Esophagus squamous epithelium (tissue), 5 donors: ENCODE data around the gene ARTN. TPM values are rescaled to one million over a fixed set of nuclear protein-coding genes. Genes with fewer than 3 reads are reported as not detected.

ENCODE experiments used
- DNase-seq: peaks from one replicate; lab custom pipeline; 2025; lab: John Stamatoyannopoulos, UW
- H3K27ac ChIP-seq, 4 donors: fragments of 200-600 bp; sonication (generic); one replicate each; pipeline ENCODE4 v1.5.1; 2016 to 2019; ENCODE audit warnings: mild to moderate bottlenecking in 1 of 4
- H3K27me3 ChIP-seq, 4 donors: fragments of 200-600 bp; sonication (generic); 1 replicate in 3 of 4; 2 replicates in 1 of 4; pipeline versions ENCODE4 v1.5.1 to v1.6.0; 2017 to 2021; ENCODE audit warnings: antibody characterized with exemption in 1 of 4
- H3K36me3 ChIP-seq, 3 donors: fragments of 200-600 bp; sonication (generic); one replicate each; pipeline ENCODE4 v1.5.1; 2016 to 2019
- H3K4me1 ChIP-seq, 3 donors: fragments of 200-600 bp; sonication (generic); one replicate each; pipeline ENCODE4 v1.5.1; 2017 to 2019
- H3K4me3 ChIP-seq, 4 donors: fragments of 200-600 bp; sonication (generic); 1 replicate in 3 of 4; 2 replicates in 1 of 4; pipeline ENCODE4 v1.5.1; 2016 to 2019; ENCODE audit warnings: mild to moderate bottlenecking in 2 of 4, moderate library complexity in 1 of 4
- H3K9me3 ChIP-seq, 3 donors: fragments of 200-600 bp; sonication (generic); one replicate each; pipeline ENCODE4 v1.5.1; 2016 to 2019
- POLR2A ChIP-seq, 4 donors: fragments of 450-650 bp; IDR thresholded peaks; one replicate each; pipeline ENCODE4 v1.6.1; 2017; ENCODE audit warnings: antibody characterized with exemption in 4 of 4, mild to moderate bottlenecking in 4 of 4, moderate library complexity in 3 of 4
- WGBS, 2 donors: methylation state at CpG; one replicate each; pipeline ENCODE4 v1.1.5; 2018; 5-methylcytosine and 5-hydroxymethylcytosine counted together
- intact Hi-C: fragments of 100-400 bp; cut with DNase I; formaldehyde crosslinking; loops from one replicate; pipeline ENCODE4 v1.15.0; 2022
- total RNA-seq, 4 donors: library from RNA; depleted of rRNA; stranded (reverse); fragments of >200 nt; gene quantifications; one replicate each; pipeline ENCODE4 v1.1.0, GENCODE V29; 2016
- TF ChIP-seq, protein P1 (sequence below), 6 experiments: fragments of 450-650 bp in 4 of 6; fragments of 200-600 bp in 2 of 6; sonication (generic) in 2 of 6; IDR thresholded peaks; one replicate each; pipeline ENCODE4 v1.5.1; 2016 to 2019; ENCODE audit warnings: antibody characterized with exemption in 6 of 6, mild to moderate bottlenecking in 4 of 6, moderate library complexity in 4 of 6
- donor health status: DM: yes; HTN: yes; CAD: no.

ARTN gene
- total RNA-seq, 4 donors from 2014 or later: 0.68 to 12.9 (median 4.0) TPM

- Histone ChIP-seq H3K27me3 (peaks cover 0 to 22% (median 0%) of the 10 kb centered on the region in 4 donors), H3K36me3 (peaks cover 0 to 3% (median 0%) of the 10 kb centered on the region in 3 donors), H3K27ac (peak overlapping the region; percentile 26 to 74 (median 44)), H3K4me3 (peak overlapping the region; percentile 37 to 69 (median 47)), H3K9me3 (no peaks in the 10 kb centered on the region), H3K4me1 (peaks cover 25 to 73% (median 47%) of the 10 kb centered on the region in 3 donors)
- TF ChIP-seq, protein P1, sequence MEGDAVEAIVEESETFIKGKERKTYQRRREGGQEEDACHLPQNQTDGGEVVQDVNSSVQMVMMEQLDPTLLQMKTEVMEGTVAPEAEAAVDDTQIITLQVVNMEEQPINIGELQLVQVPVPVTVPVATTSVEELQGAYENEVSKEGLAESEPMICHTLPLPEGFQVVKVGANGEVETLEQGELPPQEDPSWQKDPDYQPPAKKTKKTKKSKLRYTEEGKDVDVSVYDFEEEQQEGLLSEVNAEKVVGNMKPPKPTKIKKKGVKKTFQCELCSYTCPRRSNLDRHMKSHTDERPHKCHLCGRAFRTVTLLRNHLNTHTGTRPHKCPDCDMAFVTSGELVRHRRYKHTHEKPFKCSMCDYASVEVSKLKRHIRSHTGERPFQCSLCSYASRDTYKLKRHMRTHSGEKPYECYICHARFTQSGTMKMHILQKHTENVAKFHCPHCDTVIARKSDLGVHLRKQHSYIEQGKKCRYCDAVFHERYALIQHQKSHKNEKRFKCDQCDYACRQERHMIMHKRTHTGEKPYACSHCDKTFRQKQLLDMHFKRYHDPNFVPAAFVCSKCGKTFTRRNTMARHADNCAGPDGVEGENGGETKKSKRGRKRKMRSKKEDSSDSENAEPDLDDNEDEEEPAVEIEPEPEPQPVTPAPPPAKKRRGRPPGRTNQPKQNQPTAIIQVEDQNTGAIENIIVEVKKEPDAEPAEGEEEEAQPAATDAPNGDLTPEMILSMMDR (IDR thresholded peaks at IDR 0.05): no peak
- no peak for TF ChIP-seq POLR2A (IDR thresholded peaks at IDR 0.05)
- DNase-seq: no peak
- 41 to 43% methylated on average over 2 to 7 of the region's 48 CpGs for WGBS, 2 donors
- intact Hi-C loops: loop anchor here (2.0 kb wide), 1 partner anchor 173 kb away; no protein-coding TSS in a partner anchor
Observed at GRCh38 chr1:43935711-43936427, 2.3 kb downstream of the ARTN start.

- Histone ChIP-seq H3K27ac (peak overlapping the region; percentile 20 to 74 (median 43)), H3K4me1 (peaks cover 25 to 66% (median 43%) of the 10 kb centered on the region in 3 donors), H3K36me3 (peaks cover 0 to 3% (median 0%) of the 10 kb centered on the region in 3 donors), H3K9me3 (no peaks in the 10 kb centered on the region), H3K27me3 (peaks cover 0 to 22% (median 0%) of the 10 kb centered on the region in 4 donors), H3K4me3 (peak overlapping the region; percentile 37 to 69 (median 47))
- intact Hi-C loops: no loop called here
- no peak for TF ChIP-seq POLR2A (IDR thresholded peaks at IDR 0.05)
- DNase-seq: no peak
- 78% methylated on average over 2 of the region's 56 CpGs; no CpG with 5 or more reads in 1 of the 2 donors for WGBS, 2 donors
Observed at GRCh38 chr1:43936431-43937151, 3.0 kb downstream of the ARTN start.

- TF ChIP-seq POLR2A (IDR thresholded peaks at IDR 0.05): no peak
- TF ChIP-seq, protein P1 (IDR thresholded peaks at IDR 0.05): no peak
Observed at GRCh38 chr1:43937179-43937865, 3.7 kb downstream of the ARTN start.

DNA sequence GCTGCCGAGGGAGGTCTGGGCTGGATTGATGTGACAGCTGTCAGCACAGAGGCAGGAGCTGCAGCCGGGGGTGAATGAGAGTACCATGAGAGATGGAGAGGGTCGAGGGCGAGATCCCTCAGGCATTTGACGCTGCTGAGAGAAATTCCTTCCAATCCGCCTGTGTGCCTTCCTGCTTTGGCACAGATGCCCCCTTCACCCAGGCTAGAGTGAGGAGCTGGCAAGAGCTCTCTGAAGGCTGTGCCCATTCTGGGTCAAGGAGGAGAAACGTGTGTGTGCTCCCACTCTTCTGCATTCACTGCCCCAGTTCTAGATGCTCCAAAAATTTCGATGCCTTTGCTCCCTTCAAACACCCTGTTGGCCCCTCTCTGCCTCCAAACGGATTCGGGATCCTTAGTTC, 4.8 kb downstream of the ARTN start:
- no peak overlapping the region for H3K4me3 ChIP-seq
- no peak overlapping the region for H3K27ac ChIP-seq
- peaks cover 0 to 18% (median 0%) of the 10 kb centered on the region in 4 donors for H3K27me3 ChIP-seq
- WGBS, 2 donors: 77 to 93% methylated on average over 3 to 9 of the region's 10 CpGs
- intact Hi-C loops: no loop called here
- peaks cover 19 to 52% (median 36%) of the 10 kb centered on the region in 3 donors for H3K4me1 ChIP-seq
- peaks cover 0 to 3% (median 0%) of the 10 kb centered on the region in 3 donors for H3K36me3 ChIP-seq
- DNase-seq: no peak
- no peaks in the 10 kb centered on the region for H3K9me3 ChIP-seq
- TF ChIP-seq, protein P1 (IDR thresholded peaks at IDR 0.05): no peak
- no peak for TF ChIP-seq POLR2A (IDR thresholded peaks at IDR 0.05)

More at GRCh38 chr1:43937179-43937865, 3.7 kb downstream of the ARTN start:
- no peaks in the 10 kb centered on the region for H3K9me3 ChIP-seq
- H3K27me3 ChIP-seq: peaks cover 0 to 22% (median 0%) of the 10 kb centered on the region in 4 donors
- WGBS, 2 donors: 40 to 52% methylated on average over 3 to 4 of the region's 8 CpGs
- peak overlapping the region; percentile 9 to 74 (median 40) for H3K27ac ChIP-seq
- peaks cover 25 to 61% (median 43%) of the 10 kb centered on the region in 3 donors for H3K4me1 ChIP-seq
- intact Hi-C loops: no loop called here
- no peak for DNase-seq
- peaks cover 0 to 3% (median 0%) of the 10 kb centered on the region in 3 donors for H3K36me3 ChIP-seq
- no peak overlapping the region for H3K4me3 ChIP-seq

DNA sequence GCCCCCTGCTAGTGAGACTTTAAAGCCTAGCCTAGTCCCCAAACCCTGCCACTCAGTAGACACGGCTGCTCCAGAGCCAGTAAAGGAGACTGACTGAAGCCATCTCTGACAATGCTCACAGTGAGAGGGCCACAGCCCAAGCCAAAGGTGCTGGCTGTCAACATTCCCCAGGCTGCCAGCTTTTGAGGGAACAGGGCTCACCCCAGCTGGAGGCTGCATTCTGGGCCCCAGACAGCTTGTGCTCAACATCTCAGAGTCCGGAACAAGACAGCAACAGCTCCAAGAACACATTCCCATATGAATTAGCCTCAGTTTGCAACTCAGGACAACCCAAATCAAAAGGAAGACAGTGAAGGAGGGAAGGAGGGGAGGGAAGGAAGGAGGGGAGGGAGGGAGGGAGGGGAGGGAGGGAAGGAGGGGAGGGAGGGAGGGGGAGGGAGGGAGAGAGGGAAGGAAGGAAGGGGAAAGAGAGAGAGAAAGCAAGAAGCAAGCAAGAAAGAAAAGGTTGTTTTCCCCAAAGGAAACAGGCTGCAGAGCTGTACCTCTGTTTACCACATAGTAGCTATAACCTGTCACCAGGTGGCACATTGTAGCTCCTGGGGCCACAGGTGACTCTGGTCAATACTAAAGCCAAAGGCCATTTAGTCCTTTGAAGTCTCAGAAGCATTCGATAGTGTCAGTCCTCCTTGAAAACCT, 5.4 kb downstream of the ARTN start:
- intact Hi-C loops: no loop called here
- 68 to 73% methylated on average over 2 to 3 of the region's 3 CpGs for WGBS, 2 donors
- TF ChIP-seq, protein P1 (IDR thresholded peaks at IDR 0.05): no peak
- TF ChIP-seq POLR2A (IDR thresholded peaks at IDR 0.05): no peak

More for the DNA sequence above, 5.4 kb downstream of the ARTN start:
- Histone ChIP-seq H3K36me3 (peaks cover 0 to 3% (median 2%) of the 10 kb centered on the region in 3 donors), H3K27ac (no peak overlapping the region), H3K4me1 (peaks cover 12 to 46% (median 30%) of the 10 kb centered on the region in 3 donors), H3K4me3 (no peak overlapping the region), H3K27me3 (peaks cover 0 to 11% (median 0%) of the 10 kb centered on the region in 4 donors), H3K9me3 (no peaks in the 10 kb centered on the region)
- no peak for DNase-seq
